ENCODE results near the gene CAMTA1.

CAMTA1 gene

DNA sequence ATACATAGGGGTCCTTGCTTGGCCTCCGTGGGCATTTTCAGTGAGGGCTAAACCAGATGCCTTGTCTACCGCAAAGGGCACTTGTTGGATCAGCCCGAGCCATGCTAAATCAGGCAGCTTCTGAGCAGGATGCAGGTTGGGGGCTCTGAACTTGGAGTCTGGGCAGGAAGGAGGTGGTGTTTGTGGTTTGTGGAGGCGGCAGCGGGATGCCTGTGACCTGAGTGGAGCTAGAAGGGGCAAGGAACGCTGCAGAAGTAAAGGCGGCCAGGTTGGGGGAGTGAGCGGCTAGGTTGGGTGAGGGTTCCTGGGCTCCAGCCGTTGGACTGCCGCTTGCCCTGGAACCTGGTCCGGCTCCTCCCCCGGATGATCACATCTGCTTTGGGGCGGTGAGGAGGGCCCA is 183.9 kb downstream of the CAMTA1 start:
- H3K4me3 ChIP-seq (ENCODE audit: control insufficient read depth, low read depth, low read length): no peak overlapping the region
- peak; percentile 15 for DNase-seq (ENCODE audit: low read depth)
- TF ChIP-seq CTCF (conservative IDR thresholded peaks at IDR 0.05; ENCODE audit: control insufficient read depth, insufficient read depth, low read depth, low read length): no peak

DNA sequence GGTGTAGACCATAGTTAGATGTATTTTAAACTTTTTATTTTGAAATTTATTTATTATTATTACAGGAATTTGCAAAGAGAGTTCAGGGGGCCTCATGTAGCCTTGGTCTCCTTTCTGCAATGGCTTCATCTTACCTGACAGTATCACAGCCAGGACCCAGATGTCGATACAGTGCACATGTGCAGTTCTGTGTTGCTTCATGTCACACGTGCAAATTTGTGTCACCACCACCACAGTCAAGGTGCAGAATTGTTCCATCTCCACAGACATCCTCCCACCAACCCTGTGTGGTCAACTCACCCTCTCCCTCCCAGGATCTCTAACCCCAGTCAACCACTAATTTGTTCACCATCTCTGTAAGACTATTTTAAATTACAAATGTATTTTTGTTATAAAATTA is 184.5 kb downstream of the CAMTA1 start:
- no peak for TF ChIP-seq CTCF (conservative IDR thresholded peaks at IDR 0.05; ENCODE audit: control insufficient read depth, insufficient read depth, low read depth, low read length)
- H3K4me3 ChIP-seq (ENCODE audit: control insufficient read depth, low read depth, low read length): no peak overlapping the region
- no peak for DNase-seq (ENCODE audit: low read depth)

DNA sequence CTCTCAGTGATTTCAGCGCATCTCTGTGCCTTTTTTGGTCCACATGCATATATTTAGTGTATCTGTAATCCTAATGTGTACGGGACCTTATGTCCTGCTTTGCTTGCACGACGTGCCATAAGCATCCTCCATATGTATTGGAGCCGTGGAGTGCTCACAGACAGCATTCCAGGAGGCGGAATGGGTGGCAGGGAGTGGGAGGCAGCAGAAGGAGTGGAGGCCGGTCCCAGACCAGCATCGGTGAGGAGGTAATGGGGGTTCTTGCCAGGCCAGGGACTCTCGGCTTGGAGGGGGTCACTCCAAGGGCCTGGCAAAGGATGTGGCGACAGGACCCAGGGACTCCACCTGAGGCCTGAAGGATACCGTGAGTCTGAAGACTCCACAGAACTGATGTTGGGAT is 185.0 kb downstream of the CAMTA1 start:
- DNase-seq (ENCODE audit: low read depth): no peak
- H3K4me3 ChIP-seq (ENCODE audit: control insufficient read depth, low read depth, low read length): no peak overlapping the region
- no peak for TF ChIP-seq CTCF (conservative IDR thresholded peaks at IDR 0.05; ENCODE audit: control insufficient read depth, insufficient read depth, low read depth, low read length)

DNA sequence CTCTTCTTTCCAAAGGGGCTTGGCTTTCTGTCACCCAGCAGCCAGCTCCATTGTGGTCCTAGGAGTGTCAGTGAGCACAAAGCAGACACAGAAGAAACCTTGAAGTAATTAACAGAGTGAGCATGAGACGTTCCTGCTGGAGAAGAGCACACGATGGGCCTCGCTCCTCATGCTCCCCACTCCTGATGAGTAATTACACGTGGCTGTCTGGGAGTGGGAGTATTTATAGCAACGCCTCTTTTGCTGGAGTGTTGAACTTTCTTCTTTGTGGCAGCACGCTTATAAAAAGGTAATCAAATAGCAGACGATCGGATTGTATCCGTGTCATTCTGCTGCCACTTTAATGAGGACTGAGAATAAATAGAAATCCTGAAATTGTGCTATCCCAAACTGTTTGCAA is 185.8 kb downstream of the CAMTA1 start:
- no peak for TF ChIP-seq CTCF (conservative IDR thresholded peaks at IDR 0.05; ENCODE audit: control insufficient read depth, insufficient read depth, low read depth, low read length)
- no peak overlapping the region for H3K4me3 ChIP-seq (ENCODE audit: control insufficient read depth, low read depth, low read length)
- peak; percentile 6 for DNase-seq (ENCODE audit: low read depth)

- DNase-seq (ENCODE audit: low read depth): no peak
- H3K4me3 ChIP-seq (ENCODE audit: control insufficient read depth, low read depth, low read length): no peak overlapping the region
- TF ChIP-seq CTCF (conservative IDR thresholded peaks at IDR 0.05; ENCODE audit: control insufficient read depth, insufficient read depth, low read depth, low read length): no peak
Observed at GRCh38 chr1:6971699-6972098, 186.4 kb downstream of the CAMTA1 start.

DNA sequence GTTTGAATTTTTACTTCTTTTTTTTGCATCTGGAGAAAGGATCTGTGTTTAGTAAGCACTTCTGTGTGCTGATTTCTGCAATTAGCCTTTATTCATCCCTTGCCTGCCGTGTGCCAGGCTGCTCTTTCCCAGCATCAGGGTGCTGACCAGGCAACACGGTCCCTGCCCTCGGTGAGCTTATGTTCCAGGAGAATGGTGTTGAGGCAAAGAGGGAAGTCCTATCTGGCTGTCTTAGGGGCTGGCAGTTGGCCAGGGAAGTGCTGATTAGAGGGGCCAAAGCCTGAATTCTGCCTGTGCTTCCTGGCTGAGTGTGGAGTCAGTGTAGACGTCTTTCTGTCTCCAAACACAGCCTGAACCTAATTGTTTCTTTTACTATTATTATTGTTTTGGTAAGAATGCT is 187.1 kb downstream of the CAMTA1 start:
- no peak for TF ChIP-seq CTCF (conservative IDR thresholded peaks at IDR 0.05; ENCODE audit: control insufficient read depth, insufficient read depth, low read depth, low read length)
- no peak overlapping the region for H3K4me3 ChIP-seq (ENCODE audit: control insufficient read depth, low read depth, low read length)
- no peak for DNase-seq (ENCODE audit: low read depth)

GRCh38 chr1:6975331-6976043 is 190.2 kb downstream of the CAMTA1 start:
- no peak for DNase-seq (ENCODE audit: low read depth)
- H3K4me3 ChIP-seq (ENCODE audit: control insufficient read depth, low read depth, low read length): no peak overlapping the region
- TF ChIP-seq CTCF (conservative IDR thresholded peaks at IDR 0.05; ENCODE audit: control insufficient read depth, insufficient read depth, low read depth, low read length): no peak

Data from fibroblast of mammary gland (primary cell).